ENCODE data around the gene NAP1L2.
"Not testable (repeated sequence)": the region's sequence is repeated elsewhere in the genome, so short reads cannot be mapped to it uniquely, and the experiment has no call there.

Gene NAP1L2

GRCh38 chrX:73214426-73215094 is at the start of gene NAP1L2:
Gene NAP1L2, minus strand, starts transcription at chrX:73214851. Its CDS starts 359 bp downstream, at chrX:73214492.
- peak; percentile 65 for DNase-seq

DNA sequence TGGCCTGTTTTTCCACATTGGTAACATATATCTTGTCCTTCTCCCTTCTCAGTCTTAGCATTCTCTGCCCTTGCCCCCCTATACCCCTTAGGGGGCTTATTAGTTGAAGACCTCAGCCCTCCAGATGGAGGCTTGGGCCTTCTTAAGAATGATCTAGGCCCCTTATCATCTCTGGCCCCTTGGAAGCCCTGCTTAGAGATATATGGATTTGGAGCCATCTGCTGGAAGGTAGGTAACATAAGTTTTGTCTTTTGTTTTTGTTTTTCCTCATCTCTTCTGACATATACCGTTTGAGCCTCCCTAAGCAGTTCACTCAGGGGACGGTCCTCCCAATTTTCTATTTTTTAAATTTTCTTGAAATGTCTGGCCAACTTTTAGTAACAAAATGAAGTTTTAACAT is 48.3 kb upstream of the NAP1L2 start:
- no peak for DNase-seq

- DNase-seq = no peak
Measured at GRCh38 chrX:73239242-73239641, 24.6 kb upstream of the NAP1L2 start.

DNA sequence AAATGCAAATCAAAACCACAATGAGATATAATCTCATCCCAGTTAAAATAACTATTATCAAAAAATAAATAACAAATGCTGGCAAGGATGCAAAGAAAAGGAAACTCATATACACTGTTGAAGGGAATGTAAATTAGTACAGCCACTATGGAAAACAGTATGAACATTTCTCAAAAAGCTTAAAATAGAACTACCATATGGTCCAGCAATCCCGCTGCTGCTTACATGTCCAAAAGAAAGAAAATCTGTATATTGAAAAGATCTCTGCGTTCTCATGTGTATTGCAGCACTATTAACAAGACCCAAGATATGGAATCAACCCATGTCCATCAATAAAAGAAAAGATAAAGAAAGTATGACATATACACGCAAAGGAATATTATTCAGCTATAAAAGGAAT is 3.0 kb upstream of the NAP1L2 start:
- DNase-seq = no peak

DNA sequence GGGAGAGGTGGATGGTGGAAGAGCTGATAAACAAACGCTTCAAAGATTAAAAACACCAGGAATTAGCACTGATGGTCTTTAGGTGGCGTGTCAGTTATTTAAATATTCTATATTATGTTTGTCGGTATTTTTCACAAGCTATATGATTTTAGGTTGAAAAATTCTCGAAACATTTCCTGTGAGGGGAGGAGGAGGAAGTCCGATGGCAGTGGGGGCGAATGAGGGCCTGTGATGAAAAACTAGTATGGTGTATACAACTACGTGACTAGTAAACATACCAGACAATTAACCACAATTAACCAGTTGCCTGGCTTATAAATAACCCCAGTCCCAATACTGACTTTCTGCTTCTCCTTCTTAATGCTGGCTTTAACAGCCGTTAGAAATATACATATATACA is 595 bp upstream of the NAP1L2 start:
- DNase-seq = no peak

GRCh38 chrX:73213734-73214425 is 771 bp downstream of the NAP1L2 start:
- DNase-seq = no peak

- DNase-seq = no peak
Measured at GRCh38 chrX:73206366-73206765, 8.3 kb downstream of the NAP1L2 start.

GRCh38 chrX:73182502-73183114 is 32.0 kb downstream of the NAP1L2 start:
- DNase-seq = no peak

GRCh38 chrX:73168945-73169344 is 45.7 kb downstream of the NAP1L2 start:
- DNase-seq = not testable (repeated sequence)
